HG03139 (cell line): ENCODE data around the gene CACHD1.

Experiments
- ATAC-seq: cut with Tn5 transposase; IDR thresholded peaks from one replicate; pipeline ENCODE4 v1.9.1; 2021; ENCODE audit not compliant: unreplicated experiment

The CACHD1 gene

DNA sequence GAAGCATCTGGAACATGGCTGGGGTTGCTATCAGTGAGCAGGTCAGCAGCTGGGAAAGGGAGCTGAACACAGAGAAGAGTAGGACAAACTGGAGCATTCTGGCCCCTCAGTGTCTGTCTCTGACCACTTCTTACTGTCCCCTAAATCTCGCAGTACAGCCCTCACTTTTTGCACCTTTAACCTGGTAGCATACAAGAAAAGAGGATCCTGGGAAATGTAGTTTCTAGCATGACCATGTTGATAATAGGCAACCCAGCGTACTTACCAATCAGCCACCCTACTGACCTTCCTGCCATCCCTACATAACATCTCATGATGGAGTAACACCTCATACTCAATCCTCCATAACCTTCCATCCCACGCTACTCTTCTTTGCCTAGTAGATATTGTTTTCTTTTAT is 175.8 kb downstream of the CACHD1 start:
- no peak for ATAC-seq

DNA sequence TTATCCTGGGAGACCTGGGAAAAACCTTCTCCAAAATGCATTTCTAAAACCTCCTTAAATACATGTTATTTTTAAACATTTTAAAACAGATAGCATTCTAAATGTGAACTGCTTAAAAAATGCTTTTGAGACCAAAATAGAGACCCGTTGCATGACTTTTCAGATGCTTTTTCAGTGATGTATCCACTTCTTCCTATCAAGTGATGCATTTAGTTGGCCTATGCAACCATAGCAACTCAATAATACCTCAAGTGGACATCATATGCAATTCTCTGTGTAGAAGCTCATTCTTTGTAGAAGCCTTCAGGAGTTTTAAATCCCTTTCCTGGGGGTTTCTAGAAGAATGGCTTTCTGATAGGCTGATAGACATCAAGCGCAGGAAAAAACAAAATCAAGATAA is 180.5 kb downstream of the CACHD1 start:
- ATAC-seq = no peak

- ATAC-seq = no peak
Measured at GRCh38 chr1:64651841-64652240, 181.9 kb downstream of the CACHD1 start.

DNA sequence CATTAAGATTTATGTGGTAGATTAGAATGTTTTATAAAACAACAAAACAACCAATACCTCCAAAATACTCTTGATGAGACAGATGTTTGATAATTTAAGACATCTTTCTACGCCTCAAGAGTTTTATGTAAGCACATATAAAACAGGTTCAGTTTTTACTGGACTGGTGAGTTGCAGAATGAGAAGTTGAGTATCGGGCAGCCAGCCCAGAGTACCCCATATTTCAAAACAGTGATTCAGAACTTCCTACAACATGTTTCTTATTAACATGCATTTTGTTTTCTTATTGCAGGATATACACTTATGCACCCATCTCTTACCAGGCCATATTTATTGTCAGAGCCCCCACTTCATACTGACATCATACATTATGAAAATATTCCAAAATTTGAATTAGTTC is 183.5 kb downstream of the CACHD1 start:
- ATAC-seq = no peak

GRCh38 chr1:64654519-64655341 is 184.8 kb downstream of the CACHD1 start:
- ATAC-seq = no peak

DNA sequence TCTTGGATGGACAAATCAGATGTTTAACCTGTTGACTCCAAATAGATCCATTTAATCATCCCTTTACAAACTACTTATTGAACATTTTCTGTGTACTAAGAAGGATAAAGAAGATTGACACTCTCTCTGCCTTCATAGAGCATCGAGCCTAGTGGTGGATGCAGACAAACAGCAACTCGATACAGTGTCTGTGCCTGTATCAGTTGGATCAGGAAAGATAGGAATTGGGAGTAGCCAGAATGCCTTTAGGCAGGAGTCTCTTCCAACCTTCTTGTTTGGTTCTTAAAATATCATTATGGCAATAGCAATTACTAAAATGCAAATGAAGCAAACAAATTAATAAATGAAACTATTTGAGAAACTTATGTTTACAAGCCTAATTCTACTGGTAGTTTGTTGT is 185.9 kb downstream of the CACHD1 start:
- no peak for ATAC-seq

DNA sequence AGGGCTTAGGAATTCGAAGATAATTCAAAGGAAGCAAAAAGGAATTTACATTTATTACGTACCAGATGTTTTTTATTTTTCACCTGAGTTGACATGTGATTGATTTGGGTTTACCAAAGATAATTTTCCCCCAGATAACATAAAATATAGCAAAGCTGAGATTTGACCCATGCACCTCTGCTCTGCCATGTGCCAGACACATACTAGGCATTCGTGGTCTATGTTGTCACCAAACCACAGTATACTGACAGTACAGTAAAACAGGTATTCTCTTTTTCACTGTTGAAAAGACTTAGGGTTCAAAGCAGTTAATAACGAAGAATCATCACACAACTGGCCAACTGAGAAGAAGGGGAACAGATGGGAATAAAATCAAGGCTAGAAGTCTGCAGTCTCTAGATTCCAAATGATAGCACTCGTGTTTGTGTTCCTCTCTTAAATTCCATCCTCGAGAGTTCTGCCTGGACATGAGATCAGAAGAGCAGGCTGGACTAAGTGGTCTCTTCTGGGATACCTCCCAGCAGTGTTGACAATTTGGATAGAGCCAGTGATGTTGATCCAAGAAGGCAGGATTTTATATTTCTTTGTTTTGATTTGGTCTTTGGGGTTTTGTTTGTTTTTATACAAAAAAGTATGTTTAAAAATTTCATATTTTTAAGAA is 189.7 kb downstream of the CACHD1 start:
- no peak for ATAC-seq

- ATAC-seq = no peak
Measured at GRCh38 chr1:64663668-64664067, 193.7 kb downstream of the CACHD1 start.

DNA sequence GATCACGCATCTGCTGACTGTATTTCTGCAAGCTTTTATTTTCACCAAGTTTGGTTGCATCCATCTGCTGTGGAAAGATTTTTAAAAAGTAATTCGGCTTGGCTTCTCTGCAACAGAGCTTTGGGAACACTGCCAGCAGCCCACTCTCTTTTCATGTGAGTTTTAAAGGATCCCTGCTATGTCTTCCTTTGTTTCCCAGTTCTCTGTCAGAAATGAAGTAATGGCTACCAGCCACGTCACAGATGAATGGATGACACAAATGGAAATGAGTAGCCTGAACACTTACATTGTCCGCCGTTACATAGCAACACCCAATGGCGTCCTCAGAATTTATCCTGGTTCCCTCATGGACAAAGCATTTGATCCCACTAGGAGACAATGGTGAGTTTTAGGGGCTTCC is 194.4 kb downstream of the CACHD1 start:
- no peak for ATAC-seq

DNA sequence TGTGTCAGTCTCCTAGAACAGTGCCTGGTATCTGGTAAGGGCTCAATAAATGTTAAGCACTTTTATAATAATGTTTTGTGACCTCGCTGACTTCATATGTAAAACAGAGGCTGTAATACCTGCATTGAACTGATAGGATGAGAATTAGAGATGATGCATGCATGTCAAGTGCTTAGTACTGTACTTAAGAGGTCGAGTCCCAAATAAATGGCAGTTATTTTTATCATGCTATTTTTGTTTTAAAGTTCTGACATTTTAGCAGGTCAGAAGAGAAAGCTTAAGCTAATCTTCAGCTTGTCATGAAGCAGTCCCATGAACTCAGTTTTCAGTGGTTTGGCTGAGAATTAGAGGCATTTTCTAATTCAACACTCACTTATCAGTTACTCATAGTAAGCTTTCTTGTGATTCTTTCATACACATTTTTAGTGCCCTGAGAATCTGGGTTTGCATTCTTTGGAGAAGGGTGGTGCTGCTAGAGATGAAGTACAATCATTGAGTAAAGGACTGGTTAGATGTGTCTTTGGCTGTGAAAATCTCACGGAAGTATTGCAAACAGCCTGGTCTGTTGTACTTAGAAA is 199.3 kb downstream of the CACHD1 start:
- ATAC-seq = no peak

GRCh38 chr1:64675718-64676345 is 205.9 kb downstream of the CACHD1 start:
- ATAC-seq = no peak

- no peak for ATAC-seq
Measured at GRCh38 chr1:64676386-64676785, 206.5 kb downstream of the CACHD1 start.

- no peak for ATAC-seq
Measured at GRCh38 chr1:64677532-64677931, 207.6 kb downstream of the CACHD1 start.

- no peak for ATAC-seq
Measured at GRCh38 chr1:64678366-64678765, 208.4 kb downstream of the CACHD1 start.

DNA sequence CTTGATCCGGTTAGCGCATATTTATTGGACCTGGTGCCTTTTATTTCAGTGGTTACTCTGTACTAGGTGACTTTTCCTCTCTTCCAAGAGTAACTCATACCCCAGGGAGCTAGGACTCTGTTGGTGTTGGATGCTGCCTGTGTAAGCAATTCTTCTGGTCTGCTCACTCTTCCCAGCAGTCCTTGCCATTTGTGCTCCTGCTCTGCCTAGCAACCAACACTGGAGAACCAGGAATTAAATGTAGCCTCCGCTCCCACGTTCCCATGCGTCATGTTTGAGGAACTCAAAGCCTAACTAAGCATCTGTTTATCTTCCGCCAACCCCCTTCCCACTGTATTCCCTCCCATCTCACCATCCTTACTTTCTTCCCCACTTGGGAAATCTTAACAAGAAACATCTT is 209.2 kb downstream of the CACHD1 start:
- no peak for ATAC-seq

GRCh38 chr1:64680599-64680998 is 210.7 kb downstream of the CACHD1 start:
- ATAC-seq = no peak

GRCh38 chr1:64681043-64681442 is 211.1 kb downstream of the CACHD1 start:
- ATAC-seq = no peak

DNA sequence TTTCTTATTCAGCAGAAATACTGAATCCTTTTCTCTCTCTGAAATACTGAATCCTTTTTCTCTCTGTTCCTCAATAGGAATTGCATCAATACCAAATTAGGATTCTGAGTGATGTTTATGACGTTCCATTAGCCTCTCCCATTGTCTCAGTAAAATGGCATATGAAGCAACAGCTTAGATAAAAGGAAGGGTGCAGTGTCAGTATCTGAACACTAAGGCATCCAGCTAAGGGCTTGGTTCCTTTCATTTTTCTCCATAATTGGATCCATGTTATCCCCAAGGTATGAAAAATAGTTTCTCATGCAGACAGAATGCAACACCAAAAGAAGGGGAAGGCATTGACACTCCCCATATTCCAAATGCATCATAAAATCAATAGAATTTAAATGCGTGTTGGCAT is 213.5 kb downstream of the CACHD1 start:
- no peak for ATAC-seq

- no peak for ATAC-seq
Measured at GRCh38 chr1:64685217-64685616, 215.3 kb downstream of the CACHD1 start.

DNA sequence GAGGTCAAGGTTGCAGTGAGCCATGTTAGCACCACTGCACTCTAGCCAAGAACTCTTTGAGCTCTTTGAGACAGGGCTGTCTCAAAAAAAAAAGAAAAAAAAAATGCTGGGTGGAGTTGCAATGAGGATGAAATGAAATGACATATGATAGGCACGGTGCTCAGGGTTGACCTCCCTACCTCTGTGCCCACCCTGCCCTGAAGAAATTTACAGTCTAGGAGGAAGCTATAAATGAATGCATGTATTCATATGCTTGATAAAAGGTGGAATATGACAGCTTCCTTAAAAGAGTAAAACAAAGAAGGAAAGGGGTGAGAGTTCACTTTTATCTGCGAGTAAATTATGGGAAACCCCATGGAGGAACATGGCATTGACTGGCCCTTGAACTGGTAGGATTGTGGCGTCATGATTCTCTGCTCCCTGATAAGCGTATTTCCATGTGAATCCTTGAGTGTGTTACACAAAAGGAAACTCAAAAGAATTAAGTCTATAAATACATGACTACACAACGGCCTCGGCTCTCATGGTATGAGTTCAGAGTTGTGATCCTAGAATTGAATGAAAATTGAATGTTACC is 215.9 kb downstream of the CACHD1 start:
- no peak for ATAC-seq
